LNCAP (cell line): ENCODE measurements around the gene HSD17B3.

Experiments
- TF ChIP-seq, protein P1 (sequence below): fragments of 450-650 bp; IDR thresholded peaks from 2 replicates; pipeline ENCODE4 v1.5.1; 2017; ENCODE audit warnings: mild to moderate bottlenecking

Gene HSD17B3

DNA sequence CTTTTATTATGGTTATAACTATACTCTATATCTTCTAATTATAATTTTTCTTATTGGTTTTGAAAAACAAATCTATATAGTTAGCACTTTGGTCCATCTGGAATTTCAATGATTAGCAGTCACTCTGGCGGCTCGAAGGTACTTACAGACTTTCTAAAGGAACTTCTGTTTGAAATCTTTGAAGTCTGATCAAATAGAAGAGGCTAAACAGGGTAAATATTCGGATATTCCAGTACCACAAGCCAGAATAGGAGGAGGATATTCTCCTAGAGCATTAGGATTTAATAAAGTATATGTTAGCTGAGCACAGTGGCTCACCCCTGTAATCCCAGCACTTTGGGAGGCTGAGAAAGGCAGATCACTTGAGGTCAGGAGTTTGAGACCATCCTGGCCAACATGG, 38.7 kb upstream of the HSD17B3 start:
- TF ChIP-seq, protein P1, sequence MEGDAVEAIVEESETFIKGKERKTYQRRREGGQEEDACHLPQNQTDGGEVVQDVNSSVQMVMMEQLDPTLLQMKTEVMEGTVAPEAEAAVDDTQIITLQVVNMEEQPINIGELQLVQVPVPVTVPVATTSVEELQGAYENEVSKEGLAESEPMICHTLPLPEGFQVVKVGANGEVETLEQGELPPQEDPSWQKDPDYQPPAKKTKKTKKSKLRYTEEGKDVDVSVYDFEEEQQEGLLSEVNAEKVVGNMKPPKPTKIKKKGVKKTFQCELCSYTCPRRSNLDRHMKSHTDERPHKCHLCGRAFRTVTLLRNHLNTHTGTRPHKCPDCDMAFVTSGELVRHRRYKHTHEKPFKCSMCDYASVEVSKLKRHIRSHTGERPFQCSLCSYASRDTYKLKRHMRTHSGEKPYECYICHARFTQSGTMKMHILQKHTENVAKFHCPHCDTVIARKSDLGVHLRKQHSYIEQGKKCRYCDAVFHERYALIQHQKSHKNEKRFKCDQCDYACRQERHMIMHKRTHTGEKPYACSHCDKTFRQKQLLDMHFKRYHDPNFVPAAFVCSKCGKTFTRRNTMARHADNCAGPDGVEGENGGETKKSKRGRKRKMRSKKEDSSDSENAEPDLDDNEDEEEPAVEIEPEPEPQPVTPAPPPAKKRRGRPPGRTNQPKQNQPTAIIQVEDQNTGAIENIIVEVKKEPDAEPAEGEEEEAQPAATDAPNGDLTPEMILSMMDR: no peak

DNA sequence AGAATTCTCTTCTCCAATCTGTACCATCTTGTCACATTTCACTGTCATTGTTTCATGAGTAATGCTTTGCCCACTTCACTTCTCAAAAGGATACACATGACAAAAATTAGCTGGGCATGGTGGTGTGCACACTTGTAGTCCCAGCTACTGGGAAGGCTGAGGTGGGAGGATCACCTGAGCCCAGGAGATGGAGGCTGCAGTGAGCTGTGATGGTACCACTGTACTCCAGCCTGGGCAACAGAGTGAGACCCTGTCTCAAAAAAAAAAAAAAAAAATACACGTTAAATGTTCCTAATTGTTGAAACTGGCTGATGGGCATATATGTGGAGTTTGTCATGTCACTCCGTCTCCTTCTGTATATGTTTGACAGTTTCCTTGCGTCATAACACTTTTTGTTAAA, 36.3 kb upstream of the HSD17B3 start:
- TF ChIP-seq, protein P1: no peak

DNA sequence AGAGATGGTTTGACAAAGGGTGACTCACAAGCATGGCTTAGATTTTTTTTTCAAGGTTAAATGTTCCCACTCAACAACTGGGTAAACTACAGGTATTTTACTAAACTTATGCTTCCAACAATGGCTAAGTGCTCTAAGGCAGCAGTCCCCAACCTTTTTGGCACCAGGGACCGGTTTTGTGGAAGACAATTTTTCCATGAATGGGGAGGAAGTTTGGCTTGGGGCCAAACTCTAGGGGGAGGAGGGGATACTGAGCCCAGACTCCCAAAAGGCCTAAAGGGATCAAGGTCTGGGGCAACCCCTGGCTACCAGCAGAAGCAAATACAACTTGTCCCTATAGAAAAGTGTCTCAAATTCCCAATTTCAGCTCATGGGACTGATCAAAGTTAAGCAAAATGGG, 32.0 kb upstream of the HSD17B3 start:
- TF ChIP-seq, protein P1: no peak

DNA sequence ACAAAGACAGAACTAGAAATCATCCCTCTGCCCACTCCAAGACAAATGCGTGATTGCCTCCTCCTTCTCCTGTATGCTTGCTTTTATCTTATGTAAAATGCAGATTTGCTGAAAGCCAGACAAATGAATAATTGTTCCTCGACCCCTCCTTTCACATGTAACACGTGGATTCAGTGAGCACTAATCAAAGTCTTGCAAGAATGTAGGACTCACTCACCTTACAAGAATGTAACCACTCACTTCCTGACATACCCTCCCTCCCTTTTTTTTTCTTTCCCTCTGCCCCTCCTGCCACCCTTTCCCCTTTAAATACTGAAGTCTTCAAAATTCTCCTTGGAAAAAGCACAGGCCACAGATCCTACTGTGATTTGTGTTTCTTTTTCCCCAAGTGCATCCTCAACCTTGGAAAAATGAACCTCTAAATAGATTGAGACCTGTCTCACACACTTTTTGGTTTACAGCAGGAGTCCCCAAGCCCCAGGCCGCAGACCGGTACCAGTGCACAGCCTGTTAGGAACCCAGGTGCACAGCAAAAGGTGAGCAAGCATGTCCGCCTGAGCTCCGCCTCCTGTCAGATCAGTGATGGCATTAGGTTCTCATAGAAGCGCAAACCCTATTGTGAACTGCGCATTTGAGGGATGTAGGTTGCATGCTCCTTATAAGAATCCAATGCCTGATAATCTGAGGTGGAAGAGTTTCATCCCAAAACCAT, 29.4 kb upstream of the HSD17B3 start:
- TF ChIP-seq, protein P1: no peak

DNA sequence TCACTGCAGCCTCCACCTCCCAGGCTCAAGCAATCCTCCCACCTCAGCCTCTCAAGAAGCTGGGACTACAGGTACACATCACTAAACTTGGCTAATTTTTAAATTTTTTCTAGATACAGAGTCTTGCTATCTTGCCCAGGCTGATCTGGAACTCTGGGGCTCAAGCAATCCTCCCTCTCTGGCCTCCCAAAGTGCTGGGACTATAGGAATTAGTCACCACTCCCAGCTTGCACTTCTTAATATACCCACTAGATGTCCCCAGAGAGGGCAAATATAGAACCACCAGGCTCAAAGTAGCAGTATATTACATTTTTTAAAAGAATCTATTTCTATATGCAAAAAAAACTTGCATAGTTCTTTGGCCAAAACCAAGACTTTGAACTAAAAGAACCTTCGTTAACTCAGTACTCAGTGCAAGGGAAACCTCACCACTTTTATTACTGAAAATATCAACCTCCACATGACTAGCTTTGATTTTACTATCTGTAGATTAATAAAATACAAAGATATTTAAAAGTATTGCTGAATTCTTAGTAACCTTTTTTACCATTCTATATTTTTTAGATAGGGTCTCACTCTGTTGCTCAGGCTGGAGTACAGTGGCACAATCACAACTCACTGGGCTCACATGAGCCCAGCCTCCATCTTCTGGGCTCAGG, 25.8 kb upstream of the HSD17B3 start:
- TF ChIP-seq, protein P1: peak; percentile 79

DNA sequence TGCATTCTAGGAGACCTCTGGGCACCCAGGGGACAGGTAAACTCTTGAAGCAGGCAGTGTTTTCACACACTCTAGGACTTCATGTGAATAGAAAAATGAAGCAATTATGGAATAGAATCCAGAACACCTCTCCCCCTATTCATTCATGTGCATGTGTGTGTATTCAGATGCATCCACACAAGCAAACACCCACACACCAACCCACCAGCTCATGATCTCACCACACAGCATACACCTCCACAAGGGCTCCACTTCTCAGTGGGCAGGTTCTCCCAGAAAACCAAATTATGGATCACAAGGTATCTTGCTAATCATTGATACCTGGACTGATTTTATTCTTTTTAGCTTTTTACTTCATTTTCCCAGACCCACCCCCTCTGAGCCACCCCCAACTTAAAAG, 21.2 kb upstream of the HSD17B3 start:
- TF ChIP-seq, protein P1: no peak

DNA sequence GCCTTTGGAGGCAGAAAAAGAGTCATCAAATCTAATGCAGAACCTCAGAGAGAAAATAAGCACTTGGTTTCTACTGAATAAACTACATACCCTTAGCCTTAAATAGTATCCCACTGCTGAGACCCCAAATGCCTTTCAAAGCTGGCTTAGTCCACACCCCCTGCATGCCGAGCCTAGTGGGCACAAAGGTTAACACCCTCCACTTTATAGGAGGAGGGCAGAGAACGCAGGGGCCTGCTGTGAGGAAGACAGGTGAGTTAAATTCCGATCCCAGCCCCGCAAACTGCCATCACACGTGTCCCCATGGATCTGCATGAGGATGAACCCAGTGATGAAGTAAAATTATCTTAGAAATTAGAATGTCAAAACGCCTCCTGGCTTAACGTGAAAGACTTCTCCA, 19.5 kb upstream of the HSD17B3 start:
- TF ChIP-seq, protein P1: no peak
